ENCODE measurements around the gene ITPK1. TPM values are rescaled to one million over a fixed set of nuclear protein-coding genes. Genes with fewer than 3 reads are reported as not detected.

ITPK1 gene
- total RNA-seq, 2 donors from 2014 or later, result 77.1 to 118 TPM

GRCh38 chr14:93004699-93005082 is 111.0 kb downstream of the ITPK1 start:
- Histone ChIP-seq H3K9me3 (no peaks in the 10 kb centered on the region), H3K4me1 (replicated peaks) (peaks cover 23% of the 10 kb centered on the region), H3K27ac (peak overlapping the region; percentile 7 to 18), H3K27me3 (replicated peaks; ENCODE audit: insufficient read depth) (no peaks in the 10 kb centered on the region), H3K36me3 (no peaks in the 10 kb centered on the region), H3K4me3 (no peak overlapping the region)
- intact Hi-C loops (cut with DNase I), result no loop called here
- 98% methylated on average over 7 of the region's 7 CpGs for WGBS
- no peak for DNase-seq (ENCODE audit: low spot score)
- TF ChIP-seq CTCF (IDR thresholded peaks at IDR 0.05) (no peak), POLR2AphosphoS5 (IDR thresholded peaks at IDR 0.05) (no peak), POLR2A (IDR thresholded peaks at IDR 0.05) (no peak)

DNA sequence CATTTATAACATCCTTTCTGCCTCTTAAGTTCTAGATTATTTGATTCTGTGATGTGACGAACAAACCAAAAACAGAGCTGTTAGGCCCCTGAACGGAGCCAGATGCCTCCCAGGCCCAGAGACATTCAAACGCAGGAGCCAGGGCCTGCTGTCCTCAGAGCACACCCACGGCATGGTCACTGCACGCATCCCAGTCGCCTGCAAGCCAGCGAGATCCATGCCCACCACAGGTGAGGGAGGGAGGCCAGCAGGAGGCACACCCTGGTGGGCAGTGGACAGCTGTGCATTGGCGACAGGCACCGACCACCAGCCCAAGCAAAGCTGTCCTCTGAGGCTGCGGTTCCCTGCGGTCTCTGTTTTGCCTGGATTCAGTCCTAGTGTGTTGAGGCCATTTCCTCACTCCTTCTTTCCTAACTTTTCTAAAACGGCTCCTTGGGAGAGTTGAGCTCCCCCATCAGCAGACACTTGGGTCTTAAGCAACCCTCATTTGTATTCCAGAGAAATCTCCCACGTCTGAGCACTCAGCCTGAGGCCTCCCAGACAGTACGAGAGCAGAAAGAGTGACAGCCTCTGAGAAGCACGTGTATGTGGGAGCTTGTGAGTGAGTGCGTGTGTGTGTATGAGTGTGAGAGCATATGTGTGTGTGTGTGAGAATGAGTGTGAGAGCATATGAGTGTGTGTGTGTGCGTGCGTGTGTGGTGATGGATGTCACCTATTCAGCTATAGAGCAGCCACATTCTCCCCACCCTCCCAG is 111.6 kb downstream of the ITPK1 start:
- Histone ChIP-seq H3K4me3 (no peak overlapping the region), H3K27ac (no peak overlapping the region), H3K9me3 (no peaks in the 10 kb centered on the region), H3K27me3 (replicated peaks; ENCODE audit: insufficient read depth) (no peaks in the 10 kb centered on the region), H3K4me1 (replicated peaks) (peaks cover 27% of the 10 kb centered on the region), H3K36me3 (no peaks in the 10 kb centered on the region)
- WGBS, result 91% methylated on average over 18 of the region's 18 CpGs
- TF ChIP-seq POLR2A (IDR thresholded peaks at IDR 0.05) (no peak), CTCF (IDR thresholded peaks at IDR 0.05) (no peak), POLR2AphosphoS5 (IDR thresholded peaks at IDR 0.05) (no peak)
- no peak for DNase-seq (ENCODE audit: low spot score)
- intact Hi-C loops (cut with DNase I), result no loop called here

DNA sequence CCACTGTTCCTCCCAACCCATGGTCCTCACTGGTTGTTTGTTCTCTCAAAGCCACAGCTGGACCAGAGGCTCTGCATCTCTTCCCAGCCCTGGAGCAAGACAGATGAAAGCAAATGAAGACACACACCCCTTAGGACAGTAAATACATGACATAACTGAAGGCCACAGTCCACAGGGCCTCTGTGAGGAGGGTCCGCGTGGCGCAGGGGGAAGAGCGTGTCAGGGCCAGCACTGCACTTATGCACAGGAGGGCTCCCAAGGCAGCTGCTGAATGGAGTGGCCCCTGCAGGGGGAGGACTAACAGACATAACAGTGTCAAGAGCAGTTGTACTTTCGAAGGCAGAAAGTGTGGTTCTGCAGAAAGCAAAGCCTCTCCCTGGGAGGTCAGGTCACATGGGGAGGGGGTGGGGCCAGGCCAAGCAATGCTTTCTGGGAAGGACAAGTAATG is 112.8 kb downstream of the ITPK1 start:
- no peak overlapping the region for H3K4me3 ChIP-seq
- 93% methylated on average over 5 of the region's 5 CpGs for WGBS
- no peaks in the 10 kb centered on the region for H3K36me3 ChIP-seq
- no peaks in the 10 kb centered on the region for H3K27me3 ChIP-seq (replicated peaks; ENCODE audit: insufficient read depth)
- H3K9me3 ChIP-seq, result no peaks in the 10 kb centered on the region
- intact Hi-C loops (cut with DNase I), result no loop called here
- H3K27ac ChIP-seq, result no peak overlapping the region
- H3K4me1 ChIP-seq (replicated peaks), result peaks cover 29% of the 10 kb centered on the region
- no peak for TF ChIP-seq POLR2A (IDR thresholded peaks at IDR 0.05)
- no peak for TF ChIP-seq CTCF (IDR thresholded peaks at IDR 0.05)
- TF ChIP-seq POLR2AphosphoS5 (IDR thresholded peaks at IDR 0.05), result no peak
- DNase-seq (ENCODE audit: low spot score), result no peak

DNA sequence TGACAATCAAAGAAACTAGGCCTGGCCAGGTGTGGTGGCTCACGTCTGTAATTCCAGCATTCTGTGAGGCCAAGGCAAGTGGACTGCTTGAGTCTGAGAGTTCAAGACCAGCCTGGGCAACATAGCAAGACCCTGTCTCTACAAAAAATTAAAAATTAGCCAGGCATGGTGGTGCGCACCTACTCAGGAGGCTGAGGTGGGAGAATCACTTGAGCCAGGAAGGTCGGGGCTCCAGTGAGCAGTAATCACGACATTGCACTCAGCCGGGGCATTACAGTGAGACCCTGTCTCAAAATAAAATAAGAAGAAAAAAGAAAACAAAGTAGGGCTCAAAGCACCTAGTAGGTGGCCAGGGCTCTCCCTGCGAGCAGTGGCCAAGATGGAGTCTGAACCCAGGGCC is 113.7 kb downstream of the ITPK1 start:
- Histone ChIP-seq H3K9me3 (no peaks in the 10 kb centered on the region), H3K27me3 (replicated peaks; ENCODE audit: insufficient read depth) (no peaks in the 10 kb centered on the region), H3K4me1 (replicated peaks) (peaks cover 27% of the 10 kb centered on the region), H3K4me3 (no peak overlapping the region), H3K27ac (no peak overlapping the region), H3K36me3 (no peaks in the 10 kb centered on the region)
- intact Hi-C loops (cut with DNase I), result no loop called here
- DNase-seq (ENCODE audit: low spot score), result no peak
- WGBS, result 98% methylated on average over 6 of the region's 6 CpGs
- no peak for TF ChIP-seq POLR2AphosphoS5 (IDR thresholded peaks at IDR 0.05)
- no peak for TF ChIP-seq POLR2A (IDR thresholded peaks at IDR 0.05)
- TF ChIP-seq CTCF (IDR thresholded peaks at IDR 0.05), result no peak

- Histone ChIP-seq H3K27ac (no peak overlapping the region), H3K4me1 (replicated peaks) (peaks cover 7% of the 10 kb centered on the region), H3K36me3 (no peaks in the 10 kb centered on the region), H3K27me3 (replicated peaks; ENCODE audit: insufficient read depth) (no peaks in the 10 kb centered on the region), H3K9me3 (no peaks in the 10 kb centered on the region), H3K4me3 (no peak overlapping the region)
- 68% methylated on average over 10 of the region's 10 CpGs for WGBS
- no peak for DNase-seq (ENCODE audit: low spot score)
- intact Hi-C loops (cut with DNase I), result no loop called here
- TF ChIP-seq POLR2AphosphoS5 (IDR thresholded peaks at IDR 0.05) (no peak), POLR2A (IDR thresholded peaks at IDR 0.05) (no peak), CTCF (IDR thresholded peaks at IDR 0.05) (no peak)
Observed at GRCh38 chr14:92998946-92999345, 116.8 kb downstream of the ITPK1 start.

Data from prostate gland (tissue), 2 donors.